NCI-H510A treated with DMSO at 0.1 percent for 48 hours (cell line): ENCODE data around the gene KMT2A.
"Not testable (repeated sequence)": the region's sequence is repeated elsewhere in the genome, so short reads cannot be mapped to it uniquely, and the experiment has no call there.

ENCODE experiments used
- DNase-seq: peaks from one replicate; lab custom pipeline; 2025; lab: John Stamatoyannopoulos, UW

KMT2A gene

DNA sequence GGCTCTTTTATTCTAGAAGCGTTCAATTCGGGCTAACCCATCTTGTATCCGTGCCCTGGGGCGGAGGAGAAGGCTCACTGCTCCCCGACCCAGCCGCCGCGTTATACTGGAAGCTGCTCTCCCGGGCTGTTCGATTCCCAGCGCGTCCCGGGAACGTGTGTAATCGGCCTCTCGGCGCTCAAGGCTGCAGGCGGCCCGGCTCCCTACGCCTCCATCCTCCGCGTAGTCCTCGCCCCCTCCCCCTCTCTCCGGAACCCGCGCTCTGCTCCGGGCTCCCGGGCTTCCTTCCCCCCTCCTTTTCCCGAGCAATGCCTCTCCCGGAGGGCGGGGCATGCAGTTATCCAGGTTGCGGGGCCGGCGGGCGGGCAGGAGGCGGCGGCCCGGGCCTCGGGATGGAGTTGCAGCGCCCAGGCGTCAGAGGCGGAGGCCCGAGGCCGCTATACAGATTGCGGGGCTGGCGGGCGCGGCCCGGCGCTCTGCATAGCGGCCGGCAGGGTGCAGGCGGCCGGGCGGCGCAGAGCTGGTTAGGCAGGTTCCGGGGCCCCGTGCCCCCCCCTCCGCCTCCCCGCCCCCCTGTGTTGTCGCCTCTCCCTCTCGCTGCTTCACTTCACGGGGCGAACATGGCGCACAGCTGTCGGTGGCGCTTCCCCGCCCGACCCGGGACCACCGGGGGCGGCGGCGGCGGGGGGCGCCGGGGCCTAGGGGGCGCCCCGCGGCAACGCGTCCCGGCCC, at the start of gene KMT2A:
Gene KMT2A, plus strand, starts transcription at position 600 of the 732 bp plus-strand sequence. Its CDS starts 21 bp downstream, at position 621.
- DNase-seq = peak; percentile 97

GRCh38 chr11:118396097-118396501, 40.2 kb upstream of the KMT2A start:
- DNase-seq = no peak

DNA sequence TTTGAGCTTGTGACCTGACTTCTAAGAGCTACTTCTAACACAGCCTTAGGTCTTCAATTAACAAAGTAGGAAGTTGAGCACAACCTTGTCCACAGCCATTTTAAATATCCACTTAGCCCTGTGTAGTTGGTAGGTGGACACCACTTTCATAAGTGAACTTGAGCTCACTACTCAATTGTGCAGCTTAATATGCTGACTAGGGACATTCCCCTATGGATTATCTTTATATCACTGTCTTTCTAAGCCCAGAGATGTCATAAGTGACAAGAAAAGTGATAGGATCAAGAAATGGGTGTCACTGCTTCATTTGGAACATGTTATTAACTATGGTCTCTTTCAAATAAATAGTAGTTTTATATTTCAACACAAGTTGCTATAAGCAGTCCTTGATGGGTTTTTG, 38.8 kb upstream of the KMT2A start:
- DNase-seq = no peak

DNA sequence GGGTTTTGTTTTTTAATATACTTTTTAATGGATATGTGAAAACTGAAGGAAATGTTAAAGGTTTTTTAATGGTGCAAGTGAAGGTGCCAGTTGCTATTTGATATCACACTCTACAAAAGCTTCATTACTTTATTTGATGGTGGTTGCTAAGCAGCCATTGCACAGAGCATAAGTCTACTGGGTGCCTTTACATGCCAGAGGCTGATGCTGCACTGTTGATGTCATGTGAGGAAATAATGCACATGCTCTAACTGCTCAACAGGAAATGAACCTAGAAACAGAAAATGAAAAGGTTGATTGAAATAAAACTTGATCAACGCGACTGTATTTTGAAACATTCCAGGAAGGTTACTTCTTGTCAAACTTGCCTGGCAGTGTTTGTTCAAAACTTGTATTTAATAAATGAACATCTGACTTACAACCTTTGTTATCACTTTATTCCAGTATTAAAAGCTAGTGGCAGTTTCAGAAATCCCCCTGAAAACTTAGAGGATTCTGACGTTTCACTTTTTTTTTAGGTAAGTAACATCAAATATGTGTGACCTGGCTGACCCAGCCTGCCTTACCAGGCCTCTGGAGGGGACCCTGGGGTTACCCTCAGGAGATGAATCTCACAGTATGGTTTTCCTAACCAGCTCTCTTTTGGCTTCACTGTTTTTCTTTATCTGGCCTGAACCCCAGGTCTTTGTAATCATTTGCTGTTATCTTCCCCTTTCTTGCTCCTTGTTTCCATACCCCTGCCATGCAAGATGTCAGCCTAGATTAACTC, 37.3 kb upstream of the KMT2A start:
- DNase-seq = no peak

DNA sequence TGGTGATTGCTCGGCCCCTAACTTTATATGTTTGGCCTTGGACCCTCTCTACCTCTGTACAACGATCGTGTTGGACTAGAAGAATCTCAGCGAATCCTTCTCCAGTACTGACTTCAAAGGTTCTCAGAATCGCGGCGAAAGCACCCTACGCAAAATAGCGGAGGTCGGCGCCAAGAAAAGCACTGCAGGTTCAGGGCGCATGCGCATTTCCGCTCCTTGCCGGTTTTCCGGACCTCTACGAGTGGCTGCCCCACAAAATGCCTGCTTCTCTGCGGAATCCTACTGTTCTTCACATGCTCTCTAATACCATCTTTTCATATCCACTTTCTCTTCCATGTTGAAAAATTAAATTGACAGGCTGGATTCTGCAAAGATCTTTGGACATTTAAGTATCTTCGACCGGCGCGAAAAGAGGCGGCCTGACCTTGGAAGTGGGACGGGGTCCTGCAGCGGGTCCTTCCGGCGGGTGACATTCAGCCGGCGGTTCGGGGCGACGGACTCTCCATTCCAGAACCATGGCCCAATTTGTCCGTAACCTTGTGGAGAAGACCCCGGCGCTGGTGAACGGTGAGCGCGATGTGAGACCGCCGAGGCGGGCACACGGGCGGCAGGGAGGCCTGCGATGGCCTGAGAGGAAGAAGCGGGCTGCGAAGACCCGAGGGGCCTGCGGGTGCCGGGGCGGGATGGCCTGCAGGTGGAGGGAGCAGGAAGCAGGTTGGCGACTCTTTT, 35.0 kb upstream of the KMT2A start, which contains the start of gene ATP5MG:
Gene ATP5MG, plus strand, starts transcription at position 456 of the 729 bp plus-strand sequence. Its CDS starts 60 bp downstream, at position 516.
- DNase-seq = peak; percentile 96

DNA sequence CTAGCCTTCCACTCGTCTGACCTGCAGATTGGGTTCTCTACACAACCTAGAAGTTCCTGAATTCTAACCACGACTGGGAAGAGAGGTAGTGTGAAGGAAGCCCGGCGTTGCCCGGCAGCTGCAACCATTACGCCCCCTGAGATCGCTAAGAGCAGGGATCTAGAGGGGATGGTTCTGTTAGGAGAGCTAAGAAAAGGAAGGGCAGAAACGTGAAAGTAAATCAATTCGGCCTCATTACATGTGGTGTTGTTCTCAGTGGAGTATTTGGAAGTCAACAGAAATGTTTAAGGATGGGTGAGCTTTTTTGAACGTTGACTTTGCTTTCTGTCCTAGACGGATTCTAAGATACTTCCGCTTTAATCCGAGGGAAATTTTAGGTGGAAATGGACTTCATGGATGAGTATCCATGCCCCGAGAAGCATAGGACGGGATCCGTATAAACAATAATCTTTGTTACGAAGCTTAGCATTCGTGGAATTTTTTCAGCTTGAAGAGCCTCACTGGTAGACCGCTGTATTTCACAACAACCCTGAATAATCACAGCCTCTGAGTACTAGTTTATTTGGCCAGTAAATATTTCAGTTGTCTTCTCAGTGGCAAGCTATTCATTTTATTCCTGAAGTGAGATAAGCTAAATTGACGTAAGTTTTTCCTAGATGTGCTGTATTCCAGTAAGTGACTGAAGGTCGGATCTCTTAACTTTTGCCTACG, 34.3 kb upstream of the KMT2A start:
- DNase-seq = no peak

DNA sequence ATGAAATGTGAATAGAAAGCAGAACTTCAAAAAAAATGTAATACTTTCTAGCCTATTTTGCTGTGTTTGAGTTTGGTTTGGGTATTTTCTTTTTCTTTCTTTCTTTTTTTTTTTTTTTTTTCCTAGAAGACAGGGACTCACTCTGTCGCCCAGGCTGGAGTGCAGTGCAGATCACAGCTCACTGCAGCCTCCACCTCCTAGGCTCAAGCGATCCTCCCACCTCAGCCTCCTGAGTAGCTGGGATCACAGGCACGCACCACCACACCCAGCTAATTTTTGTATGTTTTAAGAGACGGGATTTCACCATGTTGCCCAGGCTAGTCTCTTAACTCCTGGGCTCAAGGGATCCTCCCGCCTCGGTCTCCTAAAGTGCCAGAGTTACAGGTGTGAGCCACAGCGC, 33.7 kb upstream of the KMT2A start:
- not testable (repeated sequence) for DNase-seq

DNA sequence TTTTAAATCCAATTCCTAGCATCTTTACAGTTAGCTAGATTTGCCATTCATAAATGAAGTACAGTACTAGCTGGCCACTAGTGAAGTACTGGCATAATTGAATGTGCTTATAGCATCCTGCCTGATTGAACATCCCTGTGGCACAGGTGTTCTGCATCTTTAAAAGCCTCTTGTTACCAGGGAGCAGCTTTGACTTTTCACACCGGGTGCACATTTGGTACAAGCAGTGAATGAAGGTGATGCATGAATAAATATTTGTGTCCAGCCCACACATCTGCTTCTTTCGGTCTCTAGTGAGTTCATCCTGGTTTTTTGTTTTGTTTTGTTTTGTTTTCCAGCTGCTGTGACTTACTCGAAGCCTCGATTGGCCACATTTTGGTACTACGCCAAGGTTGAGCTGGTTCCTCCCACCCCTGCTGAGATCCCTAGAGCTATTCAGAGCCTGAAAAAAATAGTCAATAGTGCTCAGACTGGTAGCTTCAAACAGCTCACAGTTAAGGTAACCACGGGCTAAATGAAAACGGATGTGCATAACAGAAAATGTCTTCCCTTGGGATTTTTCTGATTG, 29.6 kb upstream of the KMT2A start:
- DNase-seq = no peak

- DNase-seq = no peak
Observed at GRCh38 chr11:118410055-118410745, 26.1 kb upstream of the KMT2A start.

GRCh38 chr11:118411530-118411929, 24.8 kb upstream of the KMT2A start:
- no peak for DNase-seq

DNA sequence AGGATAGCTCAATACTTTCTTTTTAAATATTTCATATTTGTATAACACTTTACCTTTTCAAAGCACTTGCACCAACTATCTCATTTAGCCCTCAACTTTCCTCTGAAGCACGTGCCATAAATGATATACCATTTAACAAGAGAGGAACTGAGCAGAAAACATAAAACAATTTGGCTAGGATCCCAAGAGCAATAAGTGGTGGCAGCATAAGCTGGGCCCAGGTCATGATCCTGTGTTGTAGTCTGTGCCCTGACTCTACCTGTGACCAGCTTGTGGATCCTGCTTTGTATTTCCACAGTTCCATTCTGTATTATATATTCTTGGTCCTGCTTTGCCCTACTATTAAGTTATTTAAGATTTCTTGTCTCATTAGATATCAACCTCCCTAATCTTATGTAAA, 23.4 kb upstream of the KMT2A start:
- DNase-seq = no peak

GRCh38 chr11:118415062-118415738, 21.1 kb upstream of the KMT2A start:
- no peak for DNase-seq

DNA sequence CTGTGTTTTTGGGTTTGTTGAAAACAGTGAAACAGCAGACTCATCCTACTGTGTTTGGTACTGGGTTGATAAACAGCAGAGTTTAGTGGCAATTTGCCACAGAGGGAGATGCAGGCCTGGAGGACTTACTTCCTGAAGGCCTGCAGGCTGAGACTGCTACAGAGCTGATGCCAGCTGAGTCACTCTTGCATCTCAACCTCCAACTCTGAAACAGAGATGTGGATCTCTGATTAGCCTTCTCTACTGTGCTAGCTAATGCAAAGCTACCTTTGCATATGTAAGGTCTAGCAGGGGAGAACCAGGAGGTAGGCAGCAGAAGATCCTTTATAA, 20.6 kb upstream of the KMT2A start:
- peak; percentile 36 for DNase-seq

DNA sequence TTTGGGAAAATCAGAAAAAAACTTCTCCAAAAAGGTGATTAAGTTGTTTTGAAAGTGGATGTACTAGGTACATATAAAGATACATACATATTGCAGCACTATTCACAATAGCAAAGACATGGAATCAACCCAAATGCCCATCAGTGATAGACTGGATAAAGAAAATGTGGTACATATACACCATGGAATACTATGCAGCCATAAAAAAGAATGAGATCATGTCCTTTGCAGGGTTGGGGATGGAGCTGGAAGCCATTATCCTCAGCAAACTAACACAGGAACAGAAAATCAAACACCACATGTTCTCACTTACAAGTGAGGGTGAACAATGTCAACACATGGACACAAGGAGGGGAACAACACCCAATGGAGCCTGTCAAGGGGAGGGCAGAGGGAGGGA, 19.4 kb upstream of the KMT2A start:
- DNase-seq = not testable (repeated sequence)

- DNase-seq = no peak
Observed at GRCh38 chr11:118417801-118418200, 18.5 kb upstream of the KMT2A start.

DNA sequence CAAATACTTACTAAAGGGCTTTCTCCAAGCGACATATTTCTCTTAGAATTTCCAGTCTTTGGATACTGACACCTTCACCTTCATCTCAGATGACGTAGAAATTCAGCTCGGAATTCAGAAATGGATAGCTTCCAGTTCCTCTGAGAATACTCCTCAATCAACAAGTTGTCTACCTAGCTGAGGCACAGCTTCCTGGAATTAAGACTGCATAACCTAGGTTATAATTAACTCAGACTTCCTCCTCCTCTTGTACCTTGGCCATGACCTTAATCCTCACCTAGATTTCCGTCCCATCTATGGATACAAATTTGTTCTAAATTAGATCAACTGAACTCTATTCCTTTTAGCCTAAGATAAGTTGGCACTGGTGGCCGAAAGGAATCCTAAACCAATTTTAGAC, 17.5 kb upstream of the KMT2A start:
- no peak for DNase-seq

GRCh38 chr11:118427707-118428106, 8.6 kb upstream of the KMT2A start:
- DNase-seq = no peak

DNA sequence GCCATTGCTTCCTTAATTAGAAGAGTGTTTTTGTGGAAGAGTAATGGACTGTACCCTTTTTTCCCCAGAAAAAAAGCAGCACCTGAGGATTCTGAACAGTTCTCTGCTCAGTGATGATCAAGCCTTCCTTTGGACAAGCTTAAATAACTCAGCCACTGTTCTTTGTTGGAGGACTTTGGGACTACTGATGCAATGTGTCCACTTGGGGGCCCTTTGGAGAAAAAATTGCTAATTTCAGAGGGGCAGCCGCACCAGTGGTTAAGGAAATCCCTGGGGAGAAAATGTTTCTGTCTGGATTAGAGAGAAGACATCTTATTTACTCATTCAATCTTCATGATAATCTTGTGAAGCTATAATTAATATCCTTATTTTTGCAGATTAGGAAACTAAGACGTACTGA, 5.3 kb upstream of the KMT2A start:
- no peak for DNase-seq

DNA sequence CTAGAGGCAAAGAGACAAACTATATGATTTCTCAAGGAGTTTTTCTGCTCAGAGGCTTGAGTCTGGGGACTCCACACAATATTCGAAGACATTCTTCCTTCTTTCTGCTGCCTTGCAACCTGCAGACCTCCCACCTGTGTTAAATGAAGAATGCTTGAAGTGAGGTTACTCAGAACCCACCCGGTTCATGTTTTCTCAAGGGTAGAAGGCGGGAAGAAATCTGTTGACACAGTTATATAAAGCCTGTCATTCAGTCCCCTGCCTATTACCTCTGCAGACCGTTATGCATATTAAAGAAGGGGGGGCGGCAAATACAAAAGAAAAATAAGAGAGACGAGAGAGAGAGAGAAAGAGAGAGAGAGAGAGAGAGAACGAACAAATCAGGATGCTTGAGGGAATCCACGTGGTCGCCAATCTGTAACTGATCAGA, 2.2 kb upstream of the KMT2A start:
- no peak for DNase-seq

DNA sequence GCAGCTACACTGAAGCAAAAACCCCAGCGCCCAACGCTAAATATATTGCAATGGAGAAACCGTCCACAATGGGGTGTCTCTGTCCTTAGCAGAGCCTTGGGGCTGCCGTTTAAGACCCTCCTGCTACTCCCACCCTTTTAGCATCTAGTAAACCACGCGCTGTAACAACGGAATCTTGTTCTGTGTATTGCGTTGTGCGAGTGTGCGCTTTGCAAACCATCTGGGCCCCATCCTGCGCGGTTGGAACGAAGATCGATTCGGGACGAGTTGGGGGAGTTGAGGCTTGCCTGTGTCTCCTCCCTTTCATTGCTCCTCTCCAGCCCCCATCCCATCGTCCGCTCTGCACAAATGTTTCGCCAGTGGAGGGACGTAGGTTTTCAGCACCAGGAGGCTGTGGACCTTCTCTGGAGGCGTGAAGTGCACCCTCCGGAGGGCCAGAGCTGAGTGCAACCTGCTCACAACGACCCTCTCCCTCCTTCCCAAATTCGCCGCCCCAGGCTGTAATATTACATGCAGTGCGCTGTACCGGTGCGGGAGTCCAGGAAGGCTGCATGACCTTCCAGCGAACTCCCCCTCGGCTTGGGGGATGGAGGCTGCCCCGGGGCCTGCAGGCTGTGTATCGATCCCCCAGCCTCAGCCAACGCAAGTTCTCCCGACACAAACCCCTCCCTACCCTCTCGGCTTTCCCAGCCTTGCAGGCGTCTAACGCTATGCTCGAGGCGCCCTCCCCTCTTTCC, 1.6 kb upstream of the KMT2A start:
- peak; percentile 48 for DNase-seq
